Lung (tissue), 12 donors: ENCODE data around the gene STAG2. TPM values are rescaled to one million over a fixed set of nuclear protein-coding genes. Genes with fewer than 3 reads are reported as not detected.
"Not testable (repeated sequence)": the region's sequence is repeated elsewhere in the genome, so short reads cannot be mapped to it uniquely, and the experiment has no call there.

ENCODE experiments used
- ATAC-seq: fragments of 200-7000 bp; cut with Tn5 transposase; one replicate; pipeline ENCODE4 v1.9.1; 2020; ENCODE audit warnings: moderate number of reproducible peaks; ENCODE audit not compliant: insufficient read depth, low FRiP score
- DNase-seq, 3 donors: peaks; one replicate each; pipeline ENCODE4 v3.0.0-alpha.2; 2013 to 2017
- H3K27ac ChIP-seq, 2 donors: one replicate each; pipeline ENCODE4 v1.5.1; 2013; ENCODE audit warnings: mild to moderate bottlenecking in 2 of 2, moderate library complexity in 2 of 2, control low read depth in 1 of 2, inconsistent platforms in 1 of 2, low read depth in 1 of 2, low read length in 1 of 2
- H3K27me3 ChIP-seq, 3 donors: one replicate each; pipeline ENCODE4 v1.5.1; 2013; ENCODE audit warnings: low read length in 2 of 3; ENCODE audit not compliant: control insufficient read depth in 3 of 3, insufficient read depth in 3 of 3
- H3K36me3 ChIP-seq, 4 donors: one replicate each; pipeline ENCODE4 v1.5.1; 2013; ENCODE audit warnings: low read length in 4 of 4, mild to moderate bottlenecking in 1 of 4, moderate library complexity in 1 of 4; ENCODE audit not compliant: control insufficient read depth in 4 of 4, insufficient read depth in 4 of 4
- H3K4me1 ChIP-seq, 5 donors: one replicate each; pipeline ENCODE4 v1.5.1; 2013; ENCODE audit warnings: low read length in 5 of 5, mild to moderate bottlenecking in 2 of 5, moderate library complexity in 1 of 5; ENCODE audit not compliant: control insufficient read depth in 5 of 5, insufficient read depth in 5 of 5
- H3K4me3 ChIP-seq: one replicate; pipeline ENCODE4 v1.5.1; 2013; ENCODE audit warnings: mild to moderate bottlenecking, control low read depth, moderate library complexity
- H3K9ac ChIP-seq, 2 donors: one replicate each; pipeline ENCODE4 v1.5.1; 2013; ENCODE audit warnings: low read length in 2 of 2, control low read depth in 1 of 2; ENCODE audit not compliant: insufficient read depth in 1 of 2
- H3K9me3 ChIP-seq, 4 donors: one replicate each; pipeline ENCODE4 v1.5.1; 2013; ENCODE audit warnings: low read length in 3 of 4, mild to moderate bottlenecking in 1 of 4, moderate library complexity in 1 of 4; ENCODE audit not compliant: control insufficient read depth in 4 of 4, insufficient read depth in 3 of 4
- whole genome bisulfite sequencing, 2 donors: extraction: QIAGEN DNeasy Blood & Tissue Kit; methylation state at CpG; one replicate each; pipeline ENCODE4 v1.1.7; 2013; 5-methylcytosine and 5-hydroxymethylcytosine counted together
- polyA plus RNA-seq, 2 donors: library from polyadenylated mRNA; stranded (reverse); fragments of 200-250 nt; gene quantifications; one replicate each; pipeline ENCODE4 v1.2.1, GENCODE V29; 2013
- total RNA-seq, 2 donors: library from RNA; depleted of rRNA in 1 of 2; stranded (reverse); fragments of >200 nt in 1 of 2; gene quantifications; one replicate each; pipeline ENCODE4 v1.2.1, GENCODE V29; 2014 to 2021
- TF ChIP-seq, protein P1 (sequence below): IDR thresholded peaks from 2 replicates; pipeline ENCODE4 v1.5.1; 2012; ENCODE audit warnings: mild to moderate bottlenecking; ENCODE audit errors: control extremely low read depth, extremely low read depth
- donor health status: control.
- donor health status: control.
- donor health status: Bipolar disorder and iron deficiency.
- donor health status: healthy.
- donor health status: DM: yes; HTN: yes; CAD: no.

The STAG2 gene
- total and polyA plus RNA-seq, 4 donors = 16.4 to 181 (median 36.8) TPM

DNA sequence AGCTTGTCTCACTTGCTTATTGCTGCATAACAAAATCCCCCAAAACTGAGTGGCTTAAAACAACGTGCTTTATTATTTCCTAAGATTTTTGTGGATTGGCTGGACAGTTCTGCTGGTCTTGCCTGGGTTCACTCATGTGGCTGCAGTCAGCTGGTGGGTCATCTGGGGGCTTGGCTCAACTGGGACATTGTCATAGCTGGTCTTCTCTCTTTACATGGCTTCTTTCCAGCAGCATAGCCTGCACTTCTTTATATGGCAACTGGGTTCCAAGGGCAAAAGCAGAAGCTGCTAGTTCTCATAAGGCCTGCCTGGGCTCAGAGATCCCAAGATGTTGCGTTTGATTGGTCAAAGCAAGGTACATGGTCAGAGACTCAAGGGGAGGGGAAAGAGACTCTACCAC, 33.7 kb upstream of the STAG2 start:
- H3K36me3 ChIP-seq = no peaks in the 10 kb centered on the region
- WGBS, 2 donors = 61 to 93% methylated on average over 2 of the region's 2 CpGs
- H3K4me3 ChIP-seq = no peak overlapping the region
- no peak for DNase-seq
- no peaks in the 10 kb centered on the region for H3K4me1 ChIP-seq
- H3K27ac ChIP-seq = no peak overlapping the region
- no peak for ATAC-seq
- no peaks in the 10 kb centered on the region for H3K27me3 ChIP-seq
- H3K9ac ChIP-seq = no peak overlapping the region
- TF ChIP-seq, protein P1, sequence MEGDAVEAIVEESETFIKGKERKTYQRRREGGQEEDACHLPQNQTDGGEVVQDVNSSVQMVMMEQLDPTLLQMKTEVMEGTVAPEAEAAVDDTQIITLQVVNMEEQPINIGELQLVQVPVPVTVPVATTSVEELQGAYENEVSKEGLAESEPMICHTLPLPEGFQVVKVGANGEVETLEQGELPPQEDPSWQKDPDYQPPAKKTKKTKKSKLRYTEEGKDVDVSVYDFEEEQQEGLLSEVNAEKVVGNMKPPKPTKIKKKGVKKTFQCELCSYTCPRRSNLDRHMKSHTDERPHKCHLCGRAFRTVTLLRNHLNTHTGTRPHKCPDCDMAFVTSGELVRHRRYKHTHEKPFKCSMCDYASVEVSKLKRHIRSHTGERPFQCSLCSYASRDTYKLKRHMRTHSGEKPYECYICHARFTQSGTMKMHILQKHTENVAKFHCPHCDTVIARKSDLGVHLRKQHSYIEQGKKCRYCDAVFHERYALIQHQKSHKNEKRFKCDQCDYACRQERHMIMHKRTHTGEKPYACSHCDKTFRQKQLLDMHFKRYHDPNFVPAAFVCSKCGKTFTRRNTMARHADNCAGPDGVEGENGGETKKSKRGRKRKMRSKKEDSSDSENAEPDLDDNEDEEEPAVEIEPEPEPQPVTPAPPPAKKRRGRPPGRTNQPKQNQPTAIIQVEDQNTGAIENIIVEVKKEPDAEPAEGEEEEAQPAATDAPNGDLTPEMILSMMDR = no peak
- no peaks in the 10 kb centered on the region for H3K9me3 ChIP-seq

DNA sequence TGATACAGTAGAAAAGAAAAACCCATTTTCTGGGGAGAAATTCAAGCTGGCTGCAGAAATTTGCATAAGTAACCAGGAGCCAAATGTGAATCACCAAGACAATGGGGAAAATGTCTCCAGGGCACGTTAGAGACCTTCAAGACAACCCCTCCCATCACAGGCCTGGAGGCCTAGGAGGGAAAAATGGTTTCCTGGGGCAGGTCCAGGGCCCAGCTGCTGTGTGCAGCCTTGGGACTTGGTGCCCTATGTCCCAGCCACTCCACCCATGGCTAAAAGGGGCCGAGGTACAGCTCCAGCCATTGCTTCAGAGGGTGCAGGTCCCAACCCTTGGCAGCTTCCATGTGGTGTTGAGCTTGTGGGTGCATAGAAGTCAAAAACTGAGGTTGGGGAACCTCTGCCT, 29.5 kb upstream of the STAG2 start:
- H3K4me3 ChIP-seq, ATAC-seq, H3K27me3 ChIP-seq, H3K9me3 ChIP-seq, H3K36me3 ChIP-seq, H3K27ac ChIP-seq, H3K4me1 ChIP-seq, DNase-seq, H3K9ac ChIP-seq: not testable (repeated sequence)
- WGBS, 2 donors = 60 to 80% methylated on average over 2 of the region's 2 CpGs

DNA sequence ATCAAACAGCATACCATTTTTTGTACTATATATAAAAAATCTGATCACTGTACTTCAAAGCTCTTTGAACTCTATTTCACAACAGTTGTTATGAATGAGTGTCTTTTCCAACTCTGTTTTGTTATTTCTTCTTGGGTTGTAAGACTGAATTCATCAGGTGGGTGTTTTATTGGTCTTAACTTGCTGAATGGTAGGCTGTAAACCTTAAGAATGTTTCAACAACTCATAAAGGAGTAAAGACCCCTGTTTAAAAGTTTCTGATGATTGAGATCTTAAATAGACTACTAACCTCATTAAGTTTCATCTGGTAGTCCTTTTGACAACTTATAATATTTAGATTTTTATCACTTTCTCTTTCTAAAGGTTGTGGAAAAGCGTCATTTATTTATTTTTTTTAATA, 18.4 kb upstream of the STAG2 start:
- Histone ChIP-seq H3K9ac (no peak overlapping the region), H3K4me1 (no peaks in the 10 kb centered on the region), H3K9me3 (no peaks in the 10 kb centered on the region), H3K27ac (no peak overlapping the region), H3K36me3 (no peaks in the 10 kb centered on the region), H3K27me3 (no peaks in the 10 kb centered on the region), H3K4me3 (no peak overlapping the region)
- ATAC-seq (no peak), DNase-seq (no peak)
- TF ChIP-seq, protein P1 = no peak
- WGBS, 2 donors = 55 to 88% methylated on average over 1 of the region's 1 CpG

DNA sequence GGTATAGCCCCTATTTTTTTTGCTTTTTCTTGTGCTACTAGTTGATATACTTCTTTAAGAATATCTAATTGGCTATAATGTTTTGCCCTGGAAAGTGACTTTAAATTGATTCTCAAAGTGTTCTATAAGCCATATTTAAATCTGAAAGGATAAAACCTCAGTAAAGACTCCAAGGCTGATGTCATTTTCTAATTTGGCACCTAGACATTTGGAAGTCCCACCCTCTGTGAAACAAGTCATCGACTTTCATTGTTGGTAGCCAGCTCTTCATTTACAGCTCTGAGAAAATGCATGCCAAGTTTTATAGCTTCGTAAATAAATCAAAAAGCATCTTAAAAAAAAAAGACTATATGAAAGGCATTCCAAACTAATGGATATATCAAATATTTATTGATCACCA, 18.0 kb upstream of the STAG2 start:
- ATAC-seq (no peak), DNase-seq (no peak)
- Histone ChIP-seq H3K27me3 (no peaks in the 10 kb centered on the region), H3K4me1 (no peaks in the 10 kb centered on the region), H3K4me3 (no peak overlapping the region), H3K36me3 (no peaks in the 10 kb centered on the region), H3K27ac (no peak overlapping the region), H3K9ac (no peak overlapping the region), H3K9me3 (no peaks in the 10 kb centered on the region)
- 59 to 83% methylated on average over 2 of the region's 2 CpGs for WGBS, 2 donors
- TF ChIP-seq, protein P1 = no peak
